ENCODE measurements around the gene RPS6KB1.
"Not testable (repeated sequence)": the region's sequence is repeated elsewhere in the genome, so short reads cannot be mapped to it uniquely, and the experiment has no call there.

- TF ChIP-seq, protein P1, sequence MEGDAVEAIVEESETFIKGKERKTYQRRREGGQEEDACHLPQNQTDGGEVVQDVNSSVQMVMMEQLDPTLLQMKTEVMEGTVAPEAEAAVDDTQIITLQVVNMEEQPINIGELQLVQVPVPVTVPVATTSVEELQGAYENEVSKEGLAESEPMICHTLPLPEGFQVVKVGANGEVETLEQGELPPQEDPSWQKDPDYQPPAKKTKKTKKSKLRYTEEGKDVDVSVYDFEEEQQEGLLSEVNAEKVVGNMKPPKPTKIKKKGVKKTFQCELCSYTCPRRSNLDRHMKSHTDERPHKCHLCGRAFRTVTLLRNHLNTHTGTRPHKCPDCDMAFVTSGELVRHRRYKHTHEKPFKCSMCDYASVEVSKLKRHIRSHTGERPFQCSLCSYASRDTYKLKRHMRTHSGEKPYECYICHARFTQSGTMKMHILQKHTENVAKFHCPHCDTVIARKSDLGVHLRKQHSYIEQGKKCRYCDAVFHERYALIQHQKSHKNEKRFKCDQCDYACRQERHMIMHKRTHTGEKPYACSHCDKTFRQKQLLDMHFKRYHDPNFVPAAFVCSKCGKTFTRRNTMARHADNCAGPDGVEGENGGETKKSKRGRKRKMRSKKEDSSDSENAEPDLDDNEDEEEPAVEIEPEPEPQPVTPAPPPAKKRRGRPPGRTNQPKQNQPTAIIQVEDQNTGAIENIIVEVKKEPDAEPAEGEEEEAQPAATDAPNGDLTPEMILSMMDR (IDR thresholded peaks at IDR 0.05 in 8 of 11, conservative IDR thresholded peaks at IDR 0.05 in 3 of 11), result not testable (repeated sequence)
- TF ChIP-seq POLR2A, POLR2AphosphoS5 (IDR thresholded peaks at IDR 0.05): not testable (repeated sequence)
These were observed 66.7 kb downstream of the RPS6KB1 start for GRCh38 chr17:59959574-59959973.
